HepG2 (cell line): Measurements from ENCODE around the gene DGAT2. TPM values are rescaled to one million over a fixed set of nuclear protein-coding genes. Genes with fewer than 3 reads are reported as not detected.

ENCODE experiments used
- ARNT ChIP-seq: fragments of 450-650 bp; IDR thresholded peaks from 2 replicates; pipeline ENCODE4 v1.6.1; 2017
- BCL3 ChIP-seq: sonication (generic); formaldehyde crosslinking; IDR thresholded peaks from 2 replicates; pipeline ENCODE4 v1.5.1; 2020; ENCODE audit warnings: mild to moderate bottlenecking, missing genetic modification reagents, moderate library complexity
- CEBPB ChIP-seq: IDR thresholded peaks from 2 replicates; pipeline ENCODE4 v1.6.1; 2011; ENCODE audit warnings: low read depth, low read length, improper control_type of control experiment, borderline replicate concordance
- DDIT3 ChIP-seq: sonication (generic); formaldehyde crosslinking; IDR thresholded peaks from 2 replicates; pipeline ENCODE4 v1.4.0; 2020; ENCODE audit warnings: mild to moderate bottlenecking, missing genetic modification reagents
- HOMEZ ChIP-seq: IDR thresholded peaks from 2 replicates; pipeline ENCODE4 v1.6.1; 2016; ENCODE audit warnings: low read depth
- MAFK ChIP-seq, 2 experiments: IDR thresholded peaks in 1 of 2; conservative IDR thresholded peaks in 1 of 2; 2 replicates each; pipeline ENCODE4 v1.6.1; 2011; ENCODE audit warnings: improper control_type of control experiment in 2 of 2, low read length in 2 of 2
- MEIS1 ChIP-seq: sonication (generic); formaldehyde crosslinking; IDR thresholded peaks from 2 replicates; pipeline ENCODE4 v1.9.0; 2021; ENCODE audit warnings: mild to moderate bottlenecking, missing genetic modification reagents, moderate library complexity, borderline replicate concordance
- NCOR1 ChIP-seq: fragments of 200-600 bp; sonication (generic); IDR thresholded peaks from 2 replicates; pipeline ENCODE4 v1.7.0; 2017; ENCODE audit warnings: antibody characterized with exemption, low read length, borderline replicate concordance
- PPARG ChIP-seq: conservative IDR thresholded peaks from 2 replicates; pipeline ENCODE4 v1.6.1; 2016; ENCODE audit warnings: missing biosample characterization, missing genetic modification reagents
- RFX1 ChIP-seq: fragments of 450-650 bp; IDR thresholded peaks from 2 replicates; pipeline ENCODE4 v1.6.1; 2017
- SMARCE1 ChIP-seq: fragments of 450-650 bp; IDR thresholded peaks from 2 replicates; pipeline ENCODE4 v1.6.1; 2017; ENCODE audit warnings: borderline replicate concordance
- SOX13 ChIP-seq, 3 experiments: fragments of 450-650 bp in 1 of 3; sonication (generic) in 1 of 3; formaldehyde crosslinking in 1 of 3; IDR thresholded peaks in 2 of 3; conservative IDR thresholded peaks in 1 of 3; 2 replicates each; pipeline versions ENCODE4 v1.5.0 to v1.6.1; 2016 to 2020; ENCODE audit warnings: antibody characterized with exemption in 1 of 3, mild to moderate bottlenecking in 1 of 3, missing compliant biosample characterization in 1 of 3, missing genetic modification reagents in 1 of 3, moderate library complexity in 1 of 3
- SP4 ChIP-seq: sonication (generic); formaldehyde crosslinking; IDR thresholded peaks from 2 replicates; pipeline ENCODE4 v1.8.1; 2023; ENCODE audit warnings: mild to moderate bottlenecking, missing genetic modification reagents
- STAT5B ChIP-seq: sonication (generic); formaldehyde crosslinking; IDR thresholded peaks from 2 replicates; pipeline ENCODE4 v1.4.0; 2020; ENCODE audit warnings: missing genetic modification reagents
- ZBTB34 ChIP-seq: sonication (generic); formaldehyde crosslinking; IDR thresholded peaks from 2 replicates; pipeline ENCODE4 v1.8.0; 2022; ENCODE audit warnings: mild to moderate bottlenecking, missing genetic modification reagents
- ZIK1 ChIP-seq: sonication (generic); formaldehyde crosslinking; IDR thresholded peaks from 2 replicates; pipeline ENCODE4 v1.5.0; 2020; ENCODE audit warnings: mild to moderate bottlenecking, low read depth, missing genetic modification reagents, borderline replicate concordance
- ZNF274 ChIP-seq: sonication (generic); formaldehyde crosslinking; IDR thresholded peaks from 2 replicates; pipeline ENCODE4 v1.5.1; 2020; ENCODE audit warnings: mild to moderate bottlenecking, missing genetic modification reagents
- ZNF33B ChIP-seq: sonication (generic); formaldehyde crosslinking; IDR thresholded peaks from 2 replicates; pipeline ENCODE4 v1.5.1; 2020; ENCODE audit warnings: mild to moderate bottlenecking, missing genetic modification reagents
- ZNF546 ChIP-seq: sonication (generic); formaldehyde crosslinking; conservative IDR thresholded peaks from 2 replicates; pipeline ENCODE4 v1.8.1; 2023; ENCODE audit warnings: mild to moderate bottlenecking, missing genetic modification reagents
- ZNF737 ChIP-seq: sonication (generic); formaldehyde crosslinking; IDR thresholded peaks from 2 replicates; pipeline ENCODE4 v1.5.0; 2020; ENCODE audit warnings: missing genetic modification reagents, mild to moderate bottlenecking, borderline replicate concordance
- ZSCAN21 ChIP-seq: sonication (generic); formaldehyde crosslinking; IDR thresholded peaks from 2 replicates; pipeline ENCODE4 v1.8.0; 2022; ENCODE audit warnings: mild to moderate bottlenecking, missing genetic modification reagents, moderate library complexity, borderline replicate concordance
- ZSCAN31 ChIP-seq: sonication (generic); formaldehyde crosslinking; IDR thresholded peaks from 2 replicates; pipeline ENCODE4 v1.5.0; 2020; ENCODE audit warnings: low read depth, mild to moderate bottlenecking, missing genetic modification reagents
- polyA plus RNA-seq, 8 experiments: library from polyadenylated mRNA; depleted of rRNA in 3 of 8; stranded (reverse) in 7 of 8; unstranded in 1 of 8; fragments of >200 nt; fragmentation: Illumina TruSeq in 4 of 8; extraction: Trizol in 4 of 8; gene quantifications; 2 replicates each; pipeline versions ENCODE4 v1.2.1 to v1.2.3, GENCODE V29; 2011 to 2016; ENCODE audit warnings: low read depth in 4 of 8, missing spikeins in 1 of 8, mixed read lengths in 1 of 8; ENCODE audit not compliant: insufficient read depth in 1 of 8
- total RNA-seq, 5 experiments: library from RNA; depleted of rRNA; stranded (reverse); fragments of >200 nt; fragmentation: Illumina TruSeq; extraction: Trizol; gene quantifications; 2 replicates each; pipeline ENCODE4 v1.2.3, GENCODE V29; 2016; ENCODE audit warnings: low read depth in 1 of 5
- TF ChIP-seq, protein P1 (sequence below): sonication (generic); formaldehyde crosslinking; IDR thresholded peaks from 2 replicates; pipeline ENCODE4 v1.4.0; 2020; ENCODE audit warnings: missing genetic modification reagents, borderline replicate concordance
- TF ChIP-seq, protein P2 (sequence below): sonication (generic); formaldehyde crosslinking; IDR thresholded peaks from 2 replicates; pipeline ENCODE4 v1.4.0; 2020; ENCODE audit warnings: missing genetic modification reagents, mild to moderate bottlenecking, borderline replicate concordance

The DGAT2 gene
- total and polyA plus RNA-seq, 2 of the 13 experiments (the other 11 are each of a cell fraction or from before 2014, with no cell fraction given) = 39.0 to 65.6 TPM

GRCh38 chr11:75762885-75763284 is 5.7 kb upstream of the DGAT2 start (continued):
- TF ChIP-seq SP4 (CRISPR knock-in tag) (no peak), ZBTB34 (no peak), ZNF737 (CRISPR knock-in tag) (no peak), MAFK (conservative IDR thresholded peaks at IDR 0.05 in 1 of 2, IDR thresholded peaks at IDR 0.05 in 1 of 2; ENCODE audit: low read length in 2 of 2) (no peak), CEBPB (peak; percentile 98), ZNF274 (CRISPR knock-in tag) (no peak), ZNF33B (CRISPR knock-in tag) (no peak), BCL3 (CRISPR knock-in tag) (no peak), ARNT (no peak), PPARG (CRISPR knock-in tag) (peak; percentile 42; the same call in 1 of the 2 replicates), ZIK1 (CRISPR knock-in tag) (no peak), DDIT3 (no peak), ZSCAN31 (CRISPR knock-in tag) (no peak), NCOR1 (peak; percentile 46; the same call in 1 of the 2 replicates), HOMEZ (no peak), ZNF546 (CRISPR knock-in tag) (no peak), SMARCE1 (no peak), STAT5B (no peak), SOX13 (IDR thresholded peaks at IDR 0.05) (0 out of 2 replicates have a peak, but pooled peaks have one; percentile 40), SOX13 (CRISPR knock-in tag; conservative IDR thresholded peaks at IDR 0.05 in 1 of 2, IDR thresholded peaks at IDR 0.05 in 1 of 2) (peak in 1 of 2 experiments; percentile 72; a peak in 2 of 4 replicates), ZSCAN21 (no peak), MEIS1 (CRISPR knock-in tag) (0 out of 2 replicates have a peak, but pooled peaks have one; percentile 53), RFX1 (no peak)
- TF ChIP-seq, protein P1, sequence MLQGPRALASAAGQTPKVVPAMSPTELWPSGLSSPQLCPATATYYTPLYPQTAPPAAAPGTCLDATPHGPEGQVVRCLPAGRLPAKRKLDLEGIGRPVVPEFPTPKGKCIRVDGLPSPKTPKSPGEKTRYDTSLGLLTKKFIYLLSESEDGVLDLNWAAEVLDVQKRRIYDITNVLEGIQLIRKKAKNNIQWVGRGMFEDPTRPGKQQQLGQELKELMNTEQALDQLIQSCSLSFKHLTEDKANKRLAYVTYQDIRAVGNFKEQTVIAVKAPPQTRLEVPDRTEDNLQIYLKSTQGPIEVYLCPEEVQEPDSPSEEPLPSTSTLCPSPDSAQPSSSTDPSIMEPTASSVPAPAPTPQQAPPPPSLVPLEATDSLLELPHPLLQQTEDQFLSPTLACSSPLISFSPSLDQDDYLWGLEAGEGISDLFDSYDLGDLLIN (CRISPR knock-in tag) = no peak
- TF ChIP-seq, protein P2, sequence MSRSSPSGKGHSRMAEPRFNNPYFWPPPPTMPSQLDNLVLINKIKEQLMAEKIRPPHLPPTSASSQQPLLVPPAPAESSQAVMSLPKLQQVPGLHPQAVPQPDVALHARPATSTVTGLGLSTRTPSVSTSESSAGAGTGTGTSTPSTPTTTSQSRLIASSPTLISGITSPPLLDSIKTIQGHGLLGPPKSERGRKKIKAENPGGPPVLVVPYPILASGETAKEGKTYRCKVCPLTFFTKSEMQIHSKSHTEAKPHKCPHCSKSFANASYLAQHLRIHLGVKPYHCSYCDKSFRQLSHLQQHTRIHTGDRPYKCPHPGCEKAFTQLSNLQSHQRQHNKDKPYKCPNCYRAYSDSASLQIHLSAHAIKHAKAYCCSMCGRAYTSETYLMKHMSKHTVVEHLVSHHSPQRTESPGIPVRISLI (CRISPR knock-in tag) = no peak
